Amniotic epithelial cell (primary cell): Measurements from ENCODE around the gene SEMA4G.

Experiments used
- DNase-seq: peaks from one replicate; pipeline ENCODE4 v3.0.0-alpha.2; 2010; ENCODE audit warnings: low read depth

Gene SEMA4G

GRCh38 chr10:100988166-100988565 lies 18.9 kb downstream of the SEMA4G start:
- no peak for DNase-seq

GRCh38 chr10:100989088-100989487 lies 19.8 kb downstream of the SEMA4G start:
- no peak for DNase-seq

- no peak for DNase-seq
Measured at GRCh38 chr10:100993986-100994708, 24.8 kb downstream of the SEMA4G start.

- no peak for DNase-seq
Measured at GRCh38 chr10:100995181-100995580, 25.9 kb downstream of the SEMA4G start.

- DNase-seq = no peak
Measured at GRCh38 chr10:100996678-100997359, 27.5 kb downstream of the SEMA4G start.

GRCh38 chr10:100997360-100998182 lies 28.3 kb downstream of the SEMA4G start:
- peak; percentile 61 for DNase-seq

GRCh38 chr10:100998183-100998990 lies 29.1 kb downstream of the SEMA4G start:
- DNase-seq = peak; percentile 79

- peak; percentile 50 for DNase-seq
Measured at GRCh38 chr10:100998991-100999741, 29.9 kb downstream of the SEMA4G start.

GRCh38 chr10:100999742-101000126 lies 30.4 kb downstream of the SEMA4G start, which contains the start of gene LZTS2:
Gene LZTS2, plus strand, starts transcription at chr10:100999808. Its CDS starts 2,731 bp downstream, at chr10:101002539.
- no peak for DNase-seq

- peak; percentile 17 for DNase-seq
Measured at GRCh38 chr10:101000127-101000914, 31.0 kb downstream of the SEMA4G start.

- DNase-seq = peak; percentile 75
Measured at GRCh38 chr10:101000915-101001658, 31.8 kb downstream of the SEMA4G start.

GRCh38 chr10:101001659-101002035 lies 32.3 kb downstream of the SEMA4G start:
- no peak for DNase-seq

- DNase-seq = no peak
Measured at GRCh38 chr10:101002456-101002855, 33.2 kb downstream of the SEMA4G start.

- no peak for DNase-seq
Measured at GRCh38 chr10:101003639-101004206, 34.4 kb downstream of the SEMA4G start.

GRCh38 chr10:101005361-101005760 lies 36.1 kb downstream of the SEMA4G start:
- DNase-seq = no peak

- DNase-seq = no peak
Measured at GRCh38 chr10:101005869-101006567, 36.7 kb downstream of the SEMA4G start.

GRCh38 chr10:101006593-101007098 lies 37.3 kb downstream of the SEMA4G start:
- DNase-seq = no peak

- no peak for DNase-seq
Measured at GRCh38 chr10:101007099-101007711, 37.9 kb downstream of the SEMA4G start.
